PFSK-1 (cell line): ENCODE measurements around the gene TGM5.

Experiments used
- FOXP2 ChIP-seq: optimal IDR thresholded peaks from 2 replicates; pipeline ENCODE3; 2011; ENCODE audit warnings: borderline replicate concordance, control low read depth, inconsistent platforms; ENCODE audit not compliant: insufficient read depth; ENCODE audit errors: extremely low read length, extremely low read depth
- POLR2AphosphoS5 ChIP-seq: IDR thresholded peaks from 2 replicates; pipeline ENCODE4 v1.6.1; 2012; ENCODE audit warnings: low read depth, mild to moderate bottlenecking, control low read depth, low read length, moderate library complexity
- SIN3A ChIP-seq: IDR thresholded peaks from 2 replicates; pipeline ENCODE4 v1.6.1; 2012; ENCODE audit warnings: mild to moderate bottlenecking, low read length, moderate library complexity, borderline replicate concordance; ENCODE audit not compliant: insufficient read depth
- TAF1 ChIP-seq: IDR thresholded peaks from 2 replicates; pipeline ENCODE4 v1.6.1; 2012; ENCODE audit warnings: low read length, control low read depth, borderline replicate concordance; ENCODE audit not compliant: insufficient read depth
- TF ChIP-seq, protein P1 (sequence below), 2 experiments: IDR thresholded peaks; 2 replicates each; pipeline versions ENCODE4 v1.6.1 to v1.8.0; 2011 to 2012; ENCODE audit warnings: low read depth in 2 of 2, low read length in 2 of 2, control low read depth in 1 of 2, inconsistent platforms in 1 of 2, mild to moderate bottlenecking in 1 of 2, moderate library complexity in 1 of 2; ENCODE audit not compliant: insufficient read depth in 1 of 2

TGM5 gene

DNA sequence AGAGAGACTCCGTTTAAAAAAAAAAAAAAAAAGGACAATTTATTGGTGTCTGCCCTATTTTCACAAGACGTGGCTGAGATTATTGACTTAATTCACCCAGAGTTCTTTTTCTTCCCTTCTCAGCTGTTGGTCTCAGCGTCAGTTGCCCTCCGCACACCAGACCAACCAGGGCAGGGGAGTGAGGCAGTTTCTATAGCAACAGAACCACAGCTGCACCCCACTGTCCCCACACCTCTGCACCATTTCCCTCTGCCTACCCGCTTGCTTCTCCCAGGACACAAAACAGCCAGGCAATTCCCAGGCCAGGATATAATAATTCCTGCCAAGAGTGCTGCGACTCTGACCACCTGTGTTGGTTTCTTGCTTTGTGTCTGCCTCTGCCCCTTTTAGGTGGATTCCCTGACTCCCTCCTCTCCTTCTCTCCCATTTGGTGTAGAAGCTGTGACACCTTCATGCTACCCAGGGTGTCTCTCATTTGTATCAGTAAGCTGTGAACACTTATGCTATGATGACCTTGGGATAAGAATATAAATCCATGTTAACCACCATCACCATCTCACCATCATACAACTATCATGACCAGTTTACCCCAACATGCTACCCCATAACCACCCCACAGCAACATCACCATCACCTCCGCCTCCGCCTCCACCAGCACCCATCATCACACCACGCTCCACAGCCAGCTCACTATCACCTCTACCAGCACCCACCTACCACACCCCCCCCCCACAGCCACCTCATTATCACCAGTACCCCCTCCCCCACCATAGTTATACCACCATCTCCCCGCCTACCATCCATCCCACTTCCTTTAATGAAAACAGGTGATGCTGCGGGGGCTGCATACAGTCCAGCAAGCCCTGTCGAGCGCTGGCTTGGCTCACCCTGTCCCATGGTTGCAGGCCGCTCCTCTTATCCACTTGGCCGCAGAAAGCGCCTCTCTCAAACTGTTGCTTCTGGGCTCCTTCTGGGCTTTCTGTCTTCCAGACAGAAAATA is 46.5 kb downstream of the TGM5 start:
- no peak for TF ChIP-seq SIN3A
- TF ChIP-seq POLR2AphosphoS5, result no peak
- TF ChIP-seq, protein P1, sequence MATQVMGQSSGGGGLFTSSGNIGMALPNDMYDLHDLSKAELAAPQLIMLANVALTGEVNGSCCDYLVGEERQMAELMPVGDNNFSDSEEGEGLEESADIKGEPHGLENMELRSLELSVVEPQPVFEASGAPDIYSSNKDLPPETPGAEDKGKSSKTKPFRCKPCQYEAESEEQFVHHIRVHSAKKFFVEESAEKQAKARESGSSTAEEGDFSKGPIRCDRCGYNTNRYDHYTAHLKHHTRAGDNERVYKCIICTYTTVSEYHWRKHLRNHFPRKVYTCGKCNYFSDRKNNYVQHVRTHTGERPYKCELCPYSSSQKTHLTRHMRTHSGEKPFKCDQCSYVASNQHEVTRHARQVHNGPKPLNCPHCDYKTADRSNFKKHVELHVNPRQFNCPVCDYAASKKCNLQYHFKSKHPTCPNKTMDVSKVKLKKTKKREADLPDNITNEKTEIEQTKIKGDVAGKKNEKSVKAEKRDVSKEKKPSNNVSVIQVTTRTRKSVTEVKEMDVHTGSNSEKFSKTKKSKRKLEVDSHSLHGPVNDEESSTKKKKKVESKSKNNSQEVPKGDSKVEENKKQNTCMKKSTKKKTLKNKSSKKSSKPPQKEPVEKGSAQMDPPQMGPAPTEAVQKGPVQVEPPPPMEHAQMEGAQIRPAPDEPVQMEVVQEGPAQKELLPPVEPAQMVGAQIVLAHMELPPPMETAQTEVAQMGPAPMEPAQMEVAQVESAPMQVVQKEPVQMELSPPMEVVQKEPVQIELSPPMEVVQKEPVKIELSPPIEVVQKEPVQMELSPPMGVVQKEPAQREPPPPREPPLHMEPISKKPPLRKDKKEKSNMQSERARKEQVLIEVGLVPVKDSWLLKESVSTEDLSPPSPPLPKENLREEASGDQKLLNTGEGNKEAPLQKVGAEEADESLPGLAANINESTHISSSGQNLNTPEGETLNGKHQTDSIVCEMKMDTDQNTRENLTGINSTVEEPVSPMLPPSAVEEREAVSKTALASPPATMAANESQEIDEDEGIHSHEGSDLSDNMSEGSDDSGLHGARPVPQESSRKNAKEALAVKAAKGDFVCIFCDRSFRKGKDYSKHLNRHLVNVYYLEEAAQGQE (IDR thresholded peaks at IDR 0.05; ENCODE audit: insufficient read depth in 1 of 2, low read depth in 2 of 2, low read length in 2 of 2), result no peak
- TF ChIP-seq TAF1, result no peak
- no peak for TF ChIP-seq FOXP2

DNA sequence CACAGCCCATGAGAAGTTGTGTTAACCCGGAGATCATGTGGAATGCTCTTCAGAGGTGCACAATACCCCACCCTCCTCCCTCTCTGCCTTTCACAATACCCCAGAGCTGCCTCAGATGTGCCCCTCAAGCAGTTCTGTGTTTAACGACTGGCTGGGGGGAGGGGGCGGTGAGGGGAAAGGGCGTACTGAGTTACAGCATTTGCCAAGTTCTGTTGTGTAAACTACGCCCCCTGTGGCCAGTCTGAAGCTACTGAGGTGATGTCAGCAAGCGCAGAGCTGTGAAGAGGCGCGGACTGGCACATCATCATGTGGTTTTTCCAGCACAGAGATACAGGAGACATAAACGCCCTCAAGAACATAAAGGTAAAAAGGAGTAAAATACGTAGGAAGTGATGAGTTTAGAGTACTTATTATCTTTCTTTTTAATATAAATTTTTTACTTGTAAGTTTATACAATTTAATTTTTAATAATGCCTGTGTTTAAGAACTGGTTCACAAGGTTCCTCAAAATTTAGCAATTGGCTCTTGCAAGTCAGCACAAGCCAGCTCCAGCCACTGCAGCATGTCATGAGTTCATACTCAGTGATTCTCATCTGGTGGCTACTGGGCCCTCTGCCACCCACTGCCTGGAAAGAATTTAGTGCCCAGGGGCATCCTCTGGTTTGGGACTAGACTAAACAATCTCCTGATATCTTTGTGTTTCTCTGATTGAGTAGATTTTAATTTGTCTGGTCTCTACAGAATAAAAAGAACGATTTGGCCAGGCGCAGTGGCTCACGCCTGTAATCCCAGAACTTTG is 47.6 kb downstream of the TGM5 start:
- no peak for TF ChIP-seq SIN3A
- no peak for TF ChIP-seq FOXP2
- no peak for TF ChIP-seq POLR2AphosphoS5

DNA sequence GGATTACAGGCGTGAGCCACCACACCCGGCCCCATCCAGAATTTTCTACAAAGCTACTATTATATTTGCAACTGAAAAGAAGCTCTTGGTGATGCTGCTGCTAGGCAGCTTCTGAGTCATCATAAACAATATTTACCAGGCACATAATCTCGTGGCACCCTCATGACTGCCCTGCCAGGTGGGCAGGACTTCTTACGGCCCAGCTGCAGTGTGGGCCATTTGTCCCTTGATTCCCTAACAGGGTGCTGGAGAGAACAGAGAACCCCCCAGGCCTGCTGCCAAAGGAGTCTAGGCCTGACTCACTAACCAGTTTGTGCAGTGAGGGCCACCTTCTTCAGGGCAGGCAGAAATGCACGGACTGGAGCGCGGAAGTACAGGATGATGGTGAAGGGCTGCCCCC is 50.8 kb downstream of the TGM5 start:
- TF ChIP-seq POLR2AphosphoS5 (no peak), SIN3A (no peak), TAF1 (no peak), FOXP2 (no peak)
- TF ChIP-seq, protein P1 (IDR thresholded peaks at IDR 0.05; ENCODE audit: insufficient read depth in 1 of 2, low read depth in 2 of 2, low read length in 2 of 2), result no peak

DNA sequence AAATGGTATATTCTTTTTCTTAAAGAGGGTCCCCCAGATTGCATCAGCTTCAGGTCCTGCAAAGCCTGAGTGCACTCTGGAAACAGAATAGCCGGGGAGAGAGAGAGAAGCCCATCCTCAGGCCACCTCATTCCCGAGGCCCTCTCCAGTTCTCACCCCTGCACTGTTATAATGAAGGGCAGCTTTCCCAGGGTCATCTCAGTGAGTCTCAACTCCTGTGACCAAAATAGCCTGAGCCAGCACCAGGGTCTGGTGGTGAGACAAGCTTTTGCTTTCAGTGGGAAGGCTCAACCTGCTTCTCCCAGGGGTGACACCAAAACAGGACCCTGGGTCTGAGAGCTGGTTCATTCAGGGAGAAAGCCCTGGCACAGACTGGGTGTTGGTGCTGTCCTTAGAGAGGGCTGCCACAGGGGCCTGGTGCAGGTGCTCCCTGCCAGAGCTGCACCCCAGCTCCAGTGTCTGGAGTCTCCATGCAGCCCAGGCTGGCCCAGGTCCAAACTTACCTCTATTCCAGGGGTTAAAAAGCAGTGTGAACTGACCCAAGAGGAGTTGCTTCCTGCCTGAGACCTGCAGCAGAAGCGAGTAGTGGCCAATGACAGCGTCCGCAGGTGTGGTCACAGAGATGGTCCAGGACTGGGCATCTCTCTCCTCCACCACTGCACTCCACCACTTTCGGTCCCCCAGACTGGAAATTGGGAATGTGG is 52.0 kb downstream of the TGM5 start:
- no peak for TF ChIP-seq SIN3A
- TF ChIP-seq TAF1, result no peak

DNA sequence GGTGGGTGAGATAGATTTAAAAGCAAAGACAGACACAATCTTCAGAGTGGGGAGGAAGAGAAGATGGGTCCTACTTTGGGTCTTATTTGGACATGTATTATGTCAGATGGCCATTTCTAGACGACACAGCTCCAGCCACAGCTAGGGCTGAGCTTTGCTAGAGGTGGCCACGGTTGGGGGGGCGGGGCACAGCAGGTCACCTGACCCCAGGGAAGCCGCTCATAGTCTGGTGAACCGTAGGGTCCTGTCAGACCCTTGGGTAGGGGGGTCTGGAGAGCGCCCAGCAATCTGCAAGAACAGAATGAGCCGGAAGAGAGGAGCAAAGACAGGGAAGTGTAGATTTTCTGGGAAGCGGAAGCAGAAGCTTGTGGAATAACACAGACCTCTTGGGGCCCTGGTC is 52.6 kb downstream of the TGM5 start:
- TF ChIP-seq, protein P1 (IDR thresholded peaks at IDR 0.05; ENCODE audit: insufficient read depth in 1 of 2, low read depth in 2 of 2, low read length in 2 of 2), result no peak
- TF ChIP-seq POLR2AphosphoS5 (no peak), FOXP2 (no peak), TAF1 (no peak), SIN3A (no peak)
